Adrenal gland (tissue), 12 donors: Measurements from ENCODE around the gene WDFY4. TPM values are rescaled to one million over a fixed set of nuclear protein-coding genes. Genes with fewer than 3 reads are reported as not detected.

Experiments used
- DNase-seq, 7 donors: peaks; one replicate each; pipeline ENCODE4 v3.0.0-alpha.2; 2019 to 2020
- H3K27ac ChIP-seq, 5 donors: fragments of 200-600 bp; sonication (generic) in 4 of 5; 1 replicate in 3 of 5; 2 replicates in 2 of 5; pipeline versions ENCODE4 v1.5.1 to v1.8.0; 2016 to 2020; ENCODE audit warnings: mild to moderate bottlenecking in 1 of 5
- H3K27me3 ChIP-seq: fragments of 200-600 bp; 2 replicates; pipeline ENCODE4 v1.8.0; 2021
- H3K36me3 ChIP-seq, 2 donors: fragments of 200-600 bp; replicated peaks in 1 of 2; 1 replicate in 1 of 2; 2 replicates in 1 of 2; pipeline versions ENCODE4 v1.5.1 to v1.8.0; 2018 to 2022
- H3K4me1 ChIP-seq, 2 donors: fragments of 200-600 bp; replicated peaks in 1 of 2; 1 replicate in 1 of 2; 2 replicates in 1 of 2; pipeline versions ENCODE4 v1.5.1 to v1.8.0; 2018 to 2021
- H3K4me3 ChIP-seq, 4 donors: fragments of 200-600 bp; sonication (generic) in 3 of 4; one replicate each; pipeline ENCODE4 v1.5.1; 2016 to 2018
- H3K9me3 ChIP-seq, 3 donors: fragments of 200-600 bp; sonication (generic) in 1 of 3; replicated peaks in 1 of 3; 1 replicate in 2 of 3; 2 replicates in 1 of 3; pipeline versions ENCODE4 v1.5.1 to v1.8.0; 2016 to 2021
- CTCF ChIP-seq, 6 experiments: fragments of 450-650 bp in 4 of 6; fragments of 200-600 bp in 2 of 6; sonication (generic) in 1 of 6; IDR thresholded peaks; 1 replicate in 5 of 6; 2 replicates in 1 of 6; pipeline versions ENCODE4 v1.5.1 to v1.8.0; 2016 to 2021; ENCODE audit warnings: antibody characterized with exemption in 6 of 6, mild to moderate bottlenecking in 2 of 6, moderate library complexity in 1 of 6
- POLR2A ChIP-seq, 2 donors: fragments of 450-650 bp; IDR thresholded peaks; one replicate each; pipeline ENCODE4 v1.6.1; 2017; ENCODE audit warnings: antibody characterized with exemption in 2 of 2, mild to moderate bottlenecking in 2 of 2, moderate library complexity in 1 of 2
- WGBS, 4 donors: extraction: QIAGEN DNeasy Blood & Tissue Kit in 2 of 4; methylation state at CpG; one replicate each; pipeline versions ENCODE4 v1.1.5 to v1.1.7; 2013 to 2017; 5-methylcytosine and 5-hydroxymethylcytosine counted together
- intact Hi-C, 2 donors: fragments of 100-400 bp; cut with DNase I; formaldehyde crosslinking; loops; one replicate each; pipeline versions ENCODE4 v1.14.1 to v1.15.0; 2022 to 2023
- polyA plus RNA-seq, 3 donors: library from polyadenylated mRNA; stranded (reverse); fragments of 200-250 nt in 2 of 3; fragments of 350-450 nt in 1 of 3; fragmentation: Illumina TruSeq in 1 of 3; extraction: RNeasy Lipid Tissue Mini Kit (QIAGEN cat#74804) in 1 of 3; gene quantifications; one replicate each; pipeline ENCODE4 v1.2.3, GENCODE V29; 2013 to 2014
- total RNA-seq, 9 donors: library from RNA; depleted of rRNA in 4 of 9; stranded (reverse); fragments of >200 nt in 4 of 9; fragments of 120-200 nt in 1 of 9; fragmentation: NEBNext Ultra II Directional in 1 of 9; extraction: Animal tissue kit (Norgen Biotek cat#: 25700) in 1 of 9; gene quantifications; one replicate each; pipeline versions ENCODE4 v1.1.0 to v1.2.4, GENCODE V29; 2013 to 2023
- donor health status: healthy with polysubstance abuse.
- donor health status: Bipolar disorder and iron deficiency.
- donor health status: DM: yes; HTN: yes; CAD: no.
- donor health status: DM: no; HTN: no; CAD: no.
- donor health status: DM: no; HTN: no; CAD: no.
- donor health status: DM: yes; HTN: yes; CAD: no.

WDFY4 gene
- total and polyA plus RNA-seq, 12 donors: 0.61 to 9.9 (median 5.7) TPM

GRCh38 chr10:48821692-48822091 is 137.0 kb downstream of the WDFY4 start:
- intact Hi-C loops: no loop called here
- no peaks in the 10 kb centered on the region for H3K36me3 ChIP-seq
- TF ChIP-seq POLR2A (IDR thresholded peaks at IDR 0.05) (no peak), CTCF (IDR thresholded peaks at IDR 0.05) (no peak)
- H3K4me1 ChIP-seq: no peaks in the 10 kb centered on the region
- no peak for DNase-seq
- no peaks in the 10 kb centered on the region for H3K9me3 ChIP-seq
- WGBS, 4 donors: 75 to 90% (median 80%) methylated on average over 2 to 3 of the region's 3 CpGs
- H3K27ac ChIP-seq: no peak overlapping the region
- no peaks in the 10 kb centered on the region for H3K27me3 ChIP-seq
- no peak overlapping the region for H3K4me3 ChIP-seq

- Histone ChIP-seq H3K9me3 (no peaks in the 10 kb centered on the region), H3K4me1 (no peaks in the 10 kb centered on the region), H3K27ac (no peak overlapping the region), H3K36me3 (no peaks in the 10 kb centered on the region), H3K4me3 (no peak overlapping the region), H3K27me3 (no peaks in the 10 kb centered on the region)
- WGBS, 4 donors: 72 to 89% (median 79%) methylated on average over 2 of the region's 2 CpGs
- TF ChIP-seq CTCF (IDR thresholded peaks at IDR 0.05): no peak
- TF ChIP-seq POLR2A (IDR thresholded peaks at IDR 0.05): no peak
- intact Hi-C loops: no loop called here
- no peak for DNase-seq
These were observed 149.0 kb downstream of the WDFY4 start for GRCh38 chr10:48833674-48834073.

- no peaks in the 10 kb centered on the region for H3K36me3 ChIP-seq
- intact Hi-C loops: no loop called here
- no peak overlapping the region for H3K27ac ChIP-seq
- no peaks in the 10 kb centered on the region for H3K9me3 ChIP-seq
- H3K27me3 ChIP-seq: no peaks in the 10 kb centered on the region
- H3K4me3 ChIP-seq: no peak overlapping the region
- H3K4me1 ChIP-seq: no peaks in the 10 kb centered on the region
- 73 to 89% (median 77%) methylated on average over 1 to 2 of the region's 2 CpGs for WGBS, 4 donors
- DNase-seq: no peak
- TF ChIP-seq POLR2A (IDR thresholded peaks at IDR 0.05) (no peak), CTCF (IDR thresholded peaks at IDR 0.05) (no peak)
These were observed 149.7 kb downstream of the WDFY4 start for GRCh38 chr10:48834189-48834965.

- TF ChIP-seq POLR2A (IDR thresholded peaks at IDR 0.05) (no peak), CTCF (IDR thresholded peaks at IDR 0.05) (no peak)
- 63 to 77% (median 74%) methylated on average over 2 of the region's 2 CpGs for WGBS, 4 donors
- intact Hi-C loops: no loop called here
- Histone ChIP-seq H3K27ac (no peak overlapping the region), H3K9me3 (no peaks in the 10 kb centered on the region), H3K36me3 (no peaks in the 10 kb centered on the region), H3K27me3 (no peaks in the 10 kb centered on the region), H3K4me3 (no peak overlapping the region), H3K4me1 (no peaks in the 10 kb centered on the region)
- DNase-seq: no peak
These were observed 151.1 kb downstream of the WDFY4 start for GRCh38 chr10:48835781-48836180.
